Natural killer cell (primary cell): ENCODE results near the gene KCNQ2. TPM values are rescaled to one million over a fixed set of nuclear protein-coding genes. Genes with fewer than 3 reads are reported as not detected.

Experiments
- ATAC-seq, 3 donors: fragments of 150-1000 bp in 2 of 3; fragments of 200-7000 bp in 1 of 3; cut with Tn5 transposase; 1 replicate in 1 of 3; 2 replicates in 2 of 3; pipeline ENCODE4 v1.10.0; 2021; ENCODE audit warnings: mild to moderate bottlenecking in 2 of 3, moderate library complexity in 2 of 3
- DNase-seq, 2 donors: peaks; one replicate each; pipeline versions ENCODE4 v3.0.0 to v3.0.0-alpha.2; 2013 to 2021; ENCODE audit warnings: mixed read lengths in 1 of 2
- H3K27ac ChIP-seq: one replicate; pipeline ENCODE4 v1.5.1; 2013; ENCODE audit warnings: mild to moderate bottlenecking, low read length
- H3K27me3 ChIP-seq: one replicate; pipeline ENCODE4 v1.6.1; 2013; ENCODE audit warnings: low read length; ENCODE audit not compliant: control insufficient read depth, insufficient read depth
- H3K36me3 ChIP-seq: one replicate; pipeline ENCODE4 v1.6.1; 2013; ENCODE audit warnings: low read length; ENCODE audit not compliant: control insufficient read depth, insufficient read depth
- H3K4me1 ChIP-seq: one replicate; pipeline ENCODE4 v1.6.1; 2013; ENCODE audit warnings: low read length; ENCODE audit not compliant: control insufficient read depth, insufficient read depth
- H3K4me3 ChIP-seq: one replicate; pipeline ENCODE4 v1.5.1; 2013; ENCODE audit warnings: low read length
- H3K9me3 ChIP-seq: one replicate; pipeline ENCODE4 v1.6.1; 2013; ENCODE audit warnings: low read length; ENCODE audit not compliant: control insufficient read depth, insufficient read depth
- H3K27ac Mint-ChIP-seq, 2 donors: one replicate each; pipeline ENCODE4 v1.8.0; 2022; ENCODE audit warnings: mild to moderate bottlenecking in 2 of 2, mixed read lengths in 2 of 2, moderate library complexity in 1 of 2
- H3K27me3 Mint-ChIP-seq, 2 donors: one replicate each; pipeline ENCODE4 v1.8.0; 2022; ENCODE audit warnings: low read depth in 2 of 2, mixed read lengths in 2 of 2
- H3K36me3 Mint-ChIP-seq: one replicate; pipeline ENCODE4 v1.8.0; 2022; ENCODE audit warnings: mixed read lengths
- H3K4me1 Mint-ChIP-seq, 2 donors: one replicate each; pipeline ENCODE4 v1.8.0; 2022; ENCODE audit warnings: mixed read lengths in 2 of 2
- H3K4me3 Mint-ChIP-seq: one replicate; pipeline ENCODE4 v1.8.0; 2022; ENCODE audit warnings: mild to moderate bottlenecking, moderate library complexity, mixed read lengths
- H3K9me3 Mint-ChIP-seq, 2 donors: one replicate each; pipeline ENCODE4 v1.8.0; 2022; ENCODE audit warnings: mixed read lengths in 2 of 2
- CTCF ChIP-seq: fragments of 200-600 bp; IDR thresholded peaks from one replicate; pipeline ENCODE4 v1.8.0; 2022; ENCODE audit warnings: antibody characterized with exemption
- WGBS: methylation state at CpG from one replicate; pipeline ENCODE4 v1.1.7; 2013; ENCODE audit warnings: missing lambda C conversion rate; ENCODE audit not compliant: insufficient coverage; 5-methylcytosine and 5-hydroxymethylcytosine counted together
- intact Hi-C: fragments of 100-400 bp; cut with micrococcal nuclease; formaldehyde crosslinking; loops from one replicate; pipeline ENCODE4 v1.14.2; 2022
- total RNA-seq, 4 donors: library from RNA; stranded (reverse); fragments of 120-200 nt in 1 of 4; gene quantifications; one replicate each; pipeline versions ENCODE4 v1.2.3 to v1.2.4, GENCODE V29; 2013 to 2022

The KCNQ2 gene
- total RNA-seq, 3 donors from 2014 or later (not counting 1 experiment from before 2014, with no cell fraction given) = not detected

DNA sequence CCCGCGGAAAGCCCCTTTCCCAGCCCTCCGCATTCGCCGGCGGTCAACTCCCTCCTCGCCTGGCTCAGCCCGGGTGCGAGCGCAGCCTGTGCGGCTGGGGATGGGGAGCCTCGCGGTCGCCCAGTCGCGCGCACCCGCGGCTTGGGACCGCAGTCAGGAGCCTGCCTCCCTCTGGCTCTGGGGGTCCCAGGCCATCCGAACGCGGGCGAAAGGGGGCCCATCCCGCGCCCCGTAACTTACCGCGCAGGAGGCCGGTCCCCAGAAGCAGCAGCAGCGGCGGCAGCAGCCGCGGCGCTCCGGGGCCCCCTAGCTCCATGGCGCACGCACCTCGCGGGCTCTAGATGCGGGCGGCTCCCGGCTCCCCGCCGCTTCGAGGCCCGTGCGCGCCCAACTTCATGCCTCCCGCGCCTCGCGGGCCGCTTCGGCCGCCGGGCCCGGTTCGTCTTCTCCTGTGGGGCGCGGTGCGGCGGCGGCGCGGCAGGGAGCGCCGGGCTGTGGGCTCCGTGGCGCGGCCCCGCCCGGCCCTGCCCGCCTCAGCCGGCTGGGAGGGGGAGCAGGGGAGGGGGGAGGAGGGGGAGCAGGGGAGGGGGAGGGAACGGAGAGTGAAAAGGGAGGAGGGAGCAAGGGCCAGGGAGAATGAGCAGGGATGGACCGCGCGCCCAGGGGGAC, 111.5 kb downstream of the KCNQ2 start, which contains the start of gene CHRNA4:
Gene CHRNA4, minus strand, starts transcription at position 500 of the 669 bp plus-strand sequence. Its CDS starts 184 bp downstream, at position 316.
- Histone ChIP-seq H3K27ac (no peak within 1 kb of the TSS), H3K9me3 (no peaks in the 10 kb centered on the region), H3K27me3 (peaks cover 21% of the 10 kb centered on the region), H3K4me1 (no peaks in the 10 kb centered on the region), H3K4me3 (no peak within 1 kb of the TSS), H3K36me3 (no peaks in the 10 kb centered on the region)
- no peak within 1 kb of the TSS for H3K27ac Mint-ChIP-seq
- peaks cover 5 to 9% of the 10 kb centered on the region in 2 donors for H3K27me3 Mint-ChIP-seq
- ATAC-seq (no peak), DNase-seq (no peak)
- H3K36me3 Mint-ChIP-seq = no peaks in the 10 kb centered on the region
- intact Hi-C loops = no loop called here
- no peaks in the 10 kb centered on the region for H3K4me1 Mint-ChIP-seq
- WGBS = 6% methylated on average over 70 of the region's 79 CpGs
- H3K4me3 Mint-ChIP-seq = no peak within 1 kb of the TSS
- H3K9me3 Mint-ChIP-seq = no peaks in the 10 kb centered on the region
- no peak for TF ChIP-seq CTCF

GRCh38 chr20:63359937-63360849, 112.3 kb downstream of the KCNQ2 start:
- Histone ChIP-seq H3K9me3 (no peaks in the 10 kb centered on the region), H3K27ac (no peak overlapping the region), H3K4me3 (no peak overlapping the region), H3K27me3 (peaks cover 21% of the 10 kb centered on the region), H3K4me1 (no peaks in the 10 kb centered on the region), H3K36me3 (no peaks in the 10 kb centered on the region)
- ATAC-seq = no peak
- Mint-ChIP-seq H3K4me1 (no peaks in the 10 kb centered on the region), H3K9me3 (no peaks in the 10 kb centered on the region), H3K27ac (no peak overlapping the region), H3K27me3 (peaks cover 5 to 9% of the 10 kb centered on the region in 2 donors), H3K36me3 (no peaks in the 10 kb centered on the region), H3K4me3 (no peak overlapping the region)
- DNase-seq = no peak
- intact Hi-C loops = no loop called here
- WGBS = 28% methylated on average over 38 of the region's 38 CpGs
- no peak for TF ChIP-seq CTCF

DNA sequence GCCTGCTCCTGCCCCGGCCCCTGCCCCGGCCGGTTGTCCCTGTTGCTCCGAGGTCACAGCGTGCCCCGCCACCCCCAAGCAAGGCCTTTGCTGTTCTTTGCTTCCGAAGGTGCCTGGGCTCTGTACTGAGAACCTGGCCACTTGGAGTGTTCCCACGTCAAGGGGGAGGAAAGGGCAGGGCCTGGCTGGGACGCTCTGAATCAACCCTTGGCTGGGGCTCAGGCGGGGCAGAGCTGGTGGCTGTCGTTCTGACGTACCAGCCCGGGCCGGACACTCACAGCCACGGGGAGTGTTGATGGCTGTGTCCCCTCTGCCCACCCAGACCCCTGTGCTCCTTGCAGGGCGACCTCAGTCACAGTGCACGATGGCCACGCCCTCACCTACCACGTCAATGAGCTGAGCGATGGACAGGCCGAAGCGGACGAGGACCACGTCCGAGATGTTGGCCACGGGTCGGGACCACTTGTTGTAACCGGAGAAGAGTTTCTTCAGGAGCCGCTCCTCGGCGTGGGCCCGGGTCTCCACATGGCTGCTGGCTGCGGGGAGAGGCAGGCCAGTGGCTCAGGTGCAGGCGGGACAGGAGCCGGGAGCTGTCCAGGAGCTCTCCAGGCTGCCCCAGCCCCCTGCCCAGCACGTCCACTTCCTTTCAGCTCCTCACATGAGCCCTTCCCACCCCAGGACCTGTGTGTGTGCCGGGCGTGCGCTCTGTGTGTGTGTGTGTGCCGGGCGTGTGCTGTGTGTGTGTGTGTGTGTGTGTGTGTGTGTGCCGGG, 113.1 kb downstream of the KCNQ2 start:
- DNase-seq (no peak), ATAC-seq (no peak)
- peaks cover 21% of the 10 kb centered on the region for H3K27me3 ChIP-seq
- Mint-ChIP-seq H3K27me3 (peaks cover 5 to 9% of the 10 kb centered on the region in 2 donors), H3K27ac (no peak overlapping the region), H3K4me1 (no peaks in the 10 kb centered on the region), H3K36me3 (no peaks in the 10 kb centered on the region), H3K4me3 (no peak overlapping the region), H3K9me3 (no peaks in the 10 kb centered on the region)
- WGBS = 86% methylated on average over 36 of the region's 42 CpGs
- no peaks in the 10 kb centered on the region for H3K36me3 ChIP-seq
- no peak overlapping the region for H3K27ac ChIP-seq
- H3K9me3 ChIP-seq = no peaks in the 10 kb centered on the region
- intact Hi-C loops = no loop called here
- no peaks in the 10 kb centered on the region for H3K4me1 ChIP-seq
- H3K4me3 ChIP-seq = no peak overlapping the region
- TF ChIP-seq CTCF = no peak
